HepG2 (cell line): Measurements from ENCODE around the gene STX1B. TPM values are rescaled to one million over a fixed set of nuclear protein-coding genes. Genes with fewer than 3 reads are reported as not detected.

Source experiments
- ADNP ChIP-seq: sonication (generic); formaldehyde crosslinking; IDR thresholded peaks from 2 replicates; pipeline ENCODE4 v1.4.0; 2020; ENCODE audit warnings: missing genetic modification reagents
- ARNTL ChIP-seq: sonication (generic); formaldehyde crosslinking; IDR thresholded peaks from 2 replicates; pipeline ENCODE4 v1.4.0; 2020; ENCODE audit warnings: mild to moderate bottlenecking, missing genetic modification reagents
- ATF2 ChIP-seq: sonication (generic); formaldehyde crosslinking; IDR thresholded peaks from 2 replicates; pipeline ENCODE4 v1.4.0; 2020; ENCODE audit warnings: missing genetic modification reagents
- BCLAF1 ChIP-seq: fragments of 450-650 bp; IDR thresholded peaks from 2 replicates; pipeline ENCODE4 v1.6.1; 2017; ENCODE audit warnings: mild to moderate bottlenecking
- E2F2 ChIP-seq: sonication (generic); formaldehyde crosslinking; IDR thresholded peaks from 2 replicates; pipeline ENCODE4 v1.4.0; 2020; ENCODE audit warnings: missing genetic modification reagents, borderline replicate concordance
- ISX ChIP-seq: sonication (generic); formaldehyde crosslinking; conservative IDR thresholded peaks from 2 replicates; pipeline ENCODE4 v1.5.0; 2020; ENCODE audit warnings: missing genetic modification reagents
- KDM5B ChIP-seq: sonication (generic); formaldehyde crosslinking; IDR thresholded peaks from 2 replicates; pipeline ENCODE4 v1.4.0; 2020; ENCODE audit warnings: missing genetic modification reagents, mild to moderate bottlenecking, borderline replicate concordance
- MBD4 ChIP-seq: IDR thresholded peaks from 2 replicates; pipeline ENCODE4 v1.6.1; 2012; ENCODE audit warnings: low read length, inconsistent platforms, borderline replicate concordance
- REPIN1 ChIP-seq: sonication (generic); formaldehyde crosslinking; IDR thresholded peaks from 2 replicates; pipeline ENCODE4 v1.8.0; 2022; ENCODE audit warnings: missing genetic modification reagents, low read depth, mild to moderate bottlenecking, borderline replicate concordance
- SALL1 ChIP-seq: sonication (generic); formaldehyde crosslinking; IDR thresholded peaks from 2 replicates; pipeline ENCODE4 v1.8.0; 2022; ENCODE audit warnings: mild to moderate bottlenecking, missing genetic modification reagents
- SAP130 ChIP-seq: IDR thresholded peaks from 2 replicates; pipeline ENCODE4 v1.6.1; 2016; ENCODE audit warnings: low read depth
- SCMH1 ChIP-seq: sonication (generic); formaldehyde crosslinking; IDR thresholded peaks from 2 replicates; pipeline ENCODE4 v1.9.0; 2021; ENCODE audit warnings: missing genetic modification reagents, mild to moderate bottlenecking, borderline replicate concordance
- SIN3A ChIP-seq: IDR thresholded peaks from 2 replicates; pipeline ENCODE4 v1.6.1; 2011; ENCODE audit warnings: low read depth, mild to moderate bottlenecking, control low read depth, low read length, borderline replicate concordance
- SIN3B ChIP-seq: fragments of 150-350 bp; IDR thresholded peaks from 2 replicates; pipeline ENCODE4 v1.6.1; 2014; ENCODE audit warnings: low read length
- UBTF ChIP-seq: sonication (generic); formaldehyde crosslinking; IDR thresholded peaks from 2 replicates; pipeline ENCODE4 v1.4.0; 2020; ENCODE audit warnings: mild to moderate bottlenecking, missing genetic modification reagents
- ZBTB3 ChIP-seq: sonication (generic); formaldehyde crosslinking; IDR thresholded peaks from 2 replicates; pipeline ENCODE4 v1.4.0; 2020; ENCODE audit warnings: low read depth, mild to moderate bottlenecking, moderate library complexity, missing genetic modification reagents, borderline replicate concordance
- ZKSCAN8 ChIP-seq: IDR thresholded peaks from 2 replicates; pipeline ENCODE4 v1.6.1; 2016; ENCODE audit warnings: borderline replicate concordance, missing genetic modification reagents, missing compliant biosample characterization
- ZNF362 ChIP-seq: sonication (generic); formaldehyde crosslinking; IDR thresholded peaks from 2 replicates; pipeline ENCODE4 v1.4.0; 2020; ENCODE audit warnings: missing genetic modification reagents, mild to moderate bottlenecking, borderline replicate concordance
- ZNF660 ChIP-seq: sonication (generic); formaldehyde crosslinking; IDR thresholded peaks from 2 replicates; pipeline ENCODE4 v1.5.1; 2020; ENCODE audit warnings: mild to moderate bottlenecking, low read depth, missing genetic modification reagents, borderline replicate concordance
- polyA plus RNA-seq, 8 experiments: library from polyadenylated mRNA; depleted of rRNA in 3 of 8; stranded (reverse) in 7 of 8; unstranded in 1 of 8; fragments of >200 nt; fragmentation: Illumina TruSeq in 4 of 8; extraction: Trizol in 4 of 8; gene quantifications; 2 replicates each; pipeline versions ENCODE4 v1.2.1 to v1.2.3, GENCODE V29; 2011 to 2016; ENCODE audit warnings: low read depth in 4 of 8, missing spikeins in 1 of 8, mixed read lengths in 1 of 8; ENCODE audit not compliant: insufficient read depth in 1 of 8
- total RNA-seq, 5 experiments: library from RNA; depleted of rRNA; stranded (reverse); fragments of >200 nt; fragmentation: Illumina TruSeq; extraction: Trizol; gene quantifications; 2 replicates each; pipeline ENCODE4 v1.2.3, GENCODE V29; 2016; ENCODE audit warnings: low read depth in 1 of 5

STX1B gene
- total and polyA plus RNA-seq, 2 of the 13 experiments (the other 11 are each of a cell fraction or from before 2014, with no cell fraction given): 2.1 to 3.0 TPM

GRCh38 chr16:30957456-30958174 lies 52.8 kb downstream of the STX1B start, which contains the start of gene SETD1A (continued):
- TF ChIP-seq BCLAF1: no peak
- peak; percentile 55; the same call in 1 of the 2 replicates for TF ChIP-seq UBTF
- TF ChIP-seq ZNF660 (CRISPR knock-in tag): no peak
- TF ChIP-seq SIN3A: no peak
- no peak for TF ChIP-seq E2F2 (CRISPR knock-in tag)
- no peak for TF ChIP-seq ZBTB3 (CRISPR knock-in tag)
- TF ChIP-seq KDM5B: peak; percentile 75; the same call in 1 of the 2 replicates
- TF ChIP-seq ZNF362 (CRISPR knock-in tag): no peak; the same call in 1 of the 2 replicates
- no peak for TF ChIP-seq ADNP
- TF ChIP-seq ISX (CRISPR knock-in tag): 0 out of 2 replicates have a peak, but pooled peaks have one; percentile 21
- peak; percentile 56; the same call in 1 of the 2 replicates for TF ChIP-seq ZKSCAN8 (CRISPR knock-in tag)
- TF ChIP-seq ARNTL (CRISPR knock-in tag): peak; percentile 83
- TF ChIP-seq SALL1 (CRISPR knock-in tag): peak; percentile 42
- no peak for TF ChIP-seq MBD4
- TF ChIP-seq SAP130 (CRISPR knock-in tag): peak; percentile 78
- no peak for TF ChIP-seq ATF2
- no peak for TF ChIP-seq REPIN1 (CRISPR knock-in tag)
- 0 out of 2 replicates have a peak, but pooled peaks have one; percentile 28 for TF ChIP-seq SIN3B
- no peak for TF ChIP-seq SCMH1 (CRISPR knock-in tag)
